Gastrocnemius medialis (tissue), 4 donors: Measurements from ENCODE around the gene MMEL1.

ENCODE experiments used
- CTCF ChIP-seq, 5 experiments: fragments of 450-650 bp in 3 of 5; fragments of 200-600 bp in 2 of 5; sonication (generic) in 2 of 5; IDR thresholded peaks in 4 of 5; conservative IDR thresholded peaks in 1 of 5; 1 replicate in 4 of 5; 2 replicates in 1 of 5; pipeline ENCODE4 v1.5.1; 2016 to 2019; ENCODE audit warnings: antibody characterized with exemption in 5 of 5, mild to moderate bottlenecking in 3 of 5, moderate library complexity in 3 of 5
- POLR2A ChIP-seq, 2 donors: fragments of 450-650 bp; IDR thresholded peaks; one replicate each; pipeline ENCODE4 v1.6.1; 2017; ENCODE audit warnings: antibody characterized with exemption in 2 of 2, mild to moderate bottlenecking in 2 of 2, moderate library complexity in 2 of 2

DNA sequence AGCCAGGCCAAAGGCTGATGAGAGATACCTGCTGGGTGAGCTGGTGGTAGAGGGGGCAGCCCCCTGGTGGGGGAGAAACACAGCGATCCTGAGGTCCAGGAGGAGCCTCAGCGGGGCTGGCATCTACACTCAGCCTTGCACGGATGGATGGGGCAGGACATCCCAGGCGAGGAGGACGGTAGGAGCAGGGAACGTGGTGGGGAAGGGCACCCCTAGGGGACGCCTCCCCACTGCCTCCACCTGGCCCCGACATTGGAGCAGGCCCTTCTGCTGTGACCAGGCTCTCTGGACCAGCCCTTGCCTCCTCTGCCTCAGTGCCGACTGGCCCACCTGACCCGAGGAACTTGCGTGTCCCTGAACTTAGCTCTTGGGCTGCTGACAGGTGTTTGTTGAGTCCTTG lies 6.4 kb upstream of the MMEL1 start:
- TF ChIP-seq CTCF (IDR thresholded peaks at IDR 0.05 in 4 of 5, conservative IDR thresholded peaks at IDR 0.05 in 1 of 5) (no peak), POLR2A (IDR thresholded peaks at IDR 0.05) (no peak)
